Ectodermal cell (in vitro differentiated cells): ENCODE measurements around the gene SLC26A8.

Source experiments
- H3K27ac ChIP-seq: 2 replicates; pipeline ENCODE4 v1.7.0; 2013; ENCODE audit warnings: mild to moderate bottlenecking, low read depth, low read length; ENCODE audit not compliant: insufficient read depth, poor library complexity, severe bottlenecking
- H3K27me3 ChIP-seq: 2 replicates; pipeline ENCODE4 v1.7.0; 2013; ENCODE audit warnings: mild to moderate bottlenecking, low read length; ENCODE audit not compliant: insufficient read depth, control insufficient read depth, poor library complexity, severe bottlenecking
- H3K36me3 ChIP-seq: one replicate; pipeline ENCODE4 v1.7.0; 2013; ENCODE audit warnings: low read length; ENCODE audit not compliant: control insufficient read depth, insufficient read depth
- H3K4me1 ChIP-seq: one replicate; pipeline ENCODE4 v1.7.0; 2013; ENCODE audit warnings: low read length; ENCODE audit not compliant: control insufficient read depth, insufficient read depth
- H3K4me3 ChIP-seq: 2 replicates; pipeline ENCODE4 v1.7.0; 2013; ENCODE audit warnings: low read depth, low read length, control low read depth; ENCODE audit not compliant: insufficient read depth
- H3K9me3 ChIP-seq: 2 replicates; pipeline ENCODE4 v1.7.0; 2013; ENCODE audit warnings: mild to moderate bottlenecking, low read length, moderate library complexity; ENCODE audit not compliant: control insufficient read depth
- WGBS, 2 experiments: methylation state at CpG; one replicate each; pipeline ENCODE4 v1.1.7; 2013; ENCODE audit warnings: missing lambda C conversion rate in 2 of 2; 5-methylcytosine and 5-hydroxymethylcytosine counted together

The SLC26A8 gene

GRCh38 chr6:35906499-35906846 is 118.0 kb downstream of the SLC26A8 start:
- no peak overlapping the region for H3K27ac ChIP-seq
- H3K36me3 ChIP-seq, result peaks cover 31% of the 10 kb centered on the region
- peaks cover 4% of the 10 kb centered on the region for H3K9me3 ChIP-seq
- no peaks in the 10 kb centered on the region for H3K27me3 ChIP-seq
- no peaks in the 10 kb centered on the region for H3K4me1 ChIP-seq
- 97 to 100% methylated on average over 2 of the region's 2 CpGs for WGBS, 2 experiments
- no peak overlapping the region for H3K4me3 ChIP-seq

GRCh38 chr6:35905841-35906498 is 118.5 kb downstream of the SLC26A8 start:
- H3K9me3 ChIP-seq, result peaks cover 4% of the 10 kb centered on the region
- peaks cover 26% of the 10 kb centered on the region for H3K36me3 ChIP-seq
- H3K27me3 ChIP-seq, result no peaks in the 10 kb centered on the region
- H3K4me3 ChIP-seq, result no peak overlapping the region
- no peaks in the 10 kb centered on the region for H3K4me1 ChIP-seq
- 86 to 88% methylated on average over 8 of the region's 8 CpGs for WGBS, 2 experiments
- H3K27ac ChIP-seq, result no peak overlapping the region

- peaks cover 22% of the 10 kb centered on the region for H3K36me3 ChIP-seq
- 97 to 100% methylated on average over 1 to 2 of the region's 2 CpGs for WGBS, 2 experiments
Measured at GRCh38 chr6:35905141-35905785, 119.2 kb downstream of the SLC26A8 start.

GRCh38 chr6:35903679-35904078 is 120.8 kb downstream of the SLC26A8 start:
- Histone ChIP-seq H3K36me3 (peaks cover 8% of the 10 kb centered on the region), H3K4me1 (no peaks in the 10 kb centered on the region), H3K4me3 (no peak overlapping the region), H3K27me3 (no peaks in the 10 kb centered on the region), H3K9me3 (peaks cover 3% of the 10 kb centered on the region), H3K27ac (no peak overlapping the region)
- WGBS, 2 experiments, result 93 to 94% methylated on average over 3 of the region's 4 CpGs

More at GRCh38 chr6:35905141-35905785, 119.2 kb downstream of the SLC26A8 start:
- Histone ChIP-seq H3K9me3 (peaks cover 4% of the 10 kb centered on the region), H3K4me3 (no peak overlapping the region), H3K27ac (no peak overlapping the region), H3K4me1 (no peaks in the 10 kb centered on the region), H3K27me3 (no peaks in the 10 kb centered on the region)

- H3K4me1 ChIP-seq, result peaks cover 3% of the 10 kb centered on the region
- no peaks in the 10 kb centered on the region for H3K27me3 ChIP-seq
- no peak overlapping the region for H3K27ac ChIP-seq
- no peak overlapping the region for H3K4me3 ChIP-seq
- H3K9me3 ChIP-seq, result peaks cover 2% of the 10 kb centered on the region
- WGBS, 2 experiments, result 97% methylated on average over 4 of the region's 4 CpGs
- H3K36me3 ChIP-seq, result peaks cover 5% of the 10 kb centered on the region
Measured at GRCh38 chr6:35900448-35900847, 124.0 kb downstream of the SLC26A8 start.

- Histone ChIP-seq H3K4me3 (no peak overlapping the region), H3K36me3 (peaks cover 5% of the 10 kb centered on the region), H3K27ac (no peak overlapping the region), H3K4me1 (peaks cover 6% of the 10 kb centered on the region), H3K9me3 (peaks cover 2% of the 10 kb centered on the region), H3K27me3 (no peaks in the 10 kb centered on the region)
- WGBS, 2 experiments, result 96 to 98% methylated on average over 2 of the region's 2 CpGs
Measured at GRCh38 chr6:35898003-35898402, 126.4 kb downstream of the SLC26A8 start.

GRCh38 chr6:35897486-35897885 is 127.0 kb downstream of the SLC26A8 start:
- no peaks in the 10 kb centered on the region for H3K27me3 ChIP-seq
- no peak overlapping the region for H3K27ac ChIP-seq
- no peak overlapping the region for H3K4me3 ChIP-seq
- H3K4me1 ChIP-seq, result peaks cover 6% of the 10 kb centered on the region
- peaks cover 2% of the 10 kb centered on the region for H3K9me3 ChIP-seq
- H3K36me3 ChIP-seq, result peaks cover 5% of the 10 kb centered on the region
- WGBS, 2 experiments, result 90 to 94% methylated on average over 3 to 4 of the region's 4 CpGs

GRCh38 chr6:35897036-35897435 is 127.4 kb downstream of the SLC26A8 start:
- H3K9me3 ChIP-seq, result peaks cover 2% of the 10 kb centered on the region
- H3K4me1 ChIP-seq, result peaks cover 6% of the 10 kb centered on the region
- 94 to 95% methylated on average over 2 of the region's 3 CpGs for WGBS, 2 experiments
- no peak overlapping the region for H3K4me3 ChIP-seq
- H3K27me3 ChIP-seq, result no peaks in the 10 kb centered on the region
- no peak overlapping the region for H3K27ac ChIP-seq
- H3K36me3 ChIP-seq, result peaks cover 5% of the 10 kb centered on the region

GRCh38 chr6:35896228-35896627 is 128.2 kb downstream of the SLC26A8 start:
- peaks cover 6% of the 10 kb centered on the region for H3K4me1 ChIP-seq

GRCh38 chr6:35895560-35895959 is 128.9 kb downstream of the SLC26A8 start:
- WGBS, 2 experiments, result 86 to 88% methylated on average over 3 of the region's 3 CpGs
- H3K27ac ChIP-seq, result no peak overlapping the region
- peaks cover 2% of the 10 kb centered on the region for H3K9me3 ChIP-seq
- no peaks in the 10 kb centered on the region for H3K27me3 ChIP-seq
- H3K36me3 ChIP-seq, result peaks cover 4% of the 10 kb centered on the region
- H3K4me1 ChIP-seq, result peaks cover 6% of the 10 kb centered on the region
- no peak overlapping the region for H3K4me3 ChIP-seq

More at GRCh38 chr6:35896228-35896627, 128.2 kb downstream of the SLC26A8 start:
- H3K36me3 ChIP-seq, result peaks cover 5% of the 10 kb centered on the region
- H3K27me3 ChIP-seq, result no peaks in the 10 kb centered on the region
- H3K9me3 ChIP-seq, result peaks cover 2% of the 10 kb centered on the region
- H3K27ac ChIP-seq, result no peak overlapping the region
- H3K4me3 ChIP-seq, result no peak overlapping the region
- WGBS, 2 experiments, result 100% methylated on average over 1 of the region's 1 CpG; no CpG with 5 or more reads in 1 of the 2 experiments
